T follicular helper cell (primary cell): Measurements from ENCODE around the gene SLIT3.

Experiments used
- DNase-seq: peaks from one replicate; pipeline ENCODE4 v3.0.0-alpha.2; 2020; ENCODE audit warnings: low read depth

Gene SLIT3

GRCh38 chr5:168889039-168889438 lies 411.9 kb downstream of the SLIT3 start:
- DNase-seq, result no peak

- no peak for DNase-seq
Measured at GRCh38 chr5:168887931-168888330, 413.0 kb downstream of the SLIT3 start.

GRCh38 chr5:168886157-168886556 lies 414.8 kb downstream of the SLIT3 start:
- DNase-seq, result no peak

GRCh38 chr5:168885324-168886120 lies 415.4 kb downstream of the SLIT3 start:
- DNase-seq, result no peak

- no peak for DNase-seq
Measured at GRCh38 chr5:168883991-168884390, 416.9 kb downstream of the SLIT3 start.

- no peak for DNase-seq
Measured at GRCh38 chr5:168883281-168883741, 417.6 kb downstream of the SLIT3 start.

- no peak for DNase-seq
Measured at GRCh38 chr5:168882283-168882682, 418.7 kb downstream of the SLIT3 start.

- DNase-seq, result no peak
Measured at GRCh38 chr5:168881427-168882149, 419.4 kb downstream of the SLIT3 start.

GRCh38 chr5:168879929-168880328 lies 421.0 kb downstream of the SLIT3 start:
- no peak for DNase-seq

- DNase-seq, result no peak
Measured at GRCh38 chr5:168879331-168879730, 421.6 kb downstream of the SLIT3 start.

- DNase-seq, result no peak
Measured at GRCh38 chr5:168878135-168878745, 422.7 kb downstream of the SLIT3 start.

- no peak for DNase-seq
Measured at GRCh38 chr5:168877132-168877892, 423.6 kb downstream of the SLIT3 start.

GRCh38 chr5:168876419-168876818 lies 424.5 kb downstream of the SLIT3 start:
- no peak for DNase-seq

- DNase-seq, result no peak
Measured at GRCh38 chr5:168875832-168876231, 425.1 kb downstream of the SLIT3 start.

- DNase-seq, result no peak
Measured at GRCh38 chr5:168874713-168875380, 426.1 kb downstream of the SLIT3 start.

- DNase-seq, result no peak
Measured at GRCh38 chr5:168872246-168872645, 428.7 kb downstream of the SLIT3 start.

GRCh38 chr5:168870910-168871309 lies 430.0 kb downstream of the SLIT3 start:
- DNase-seq, result no peak

GRCh38 chr5:168869615-168870227 lies 431.2 kb downstream of the SLIT3 start:
- no peak for DNase-seq

GRCh38 chr5:168867241-168867640 lies 433.7 kb downstream of the SLIT3 start:
- DNase-seq, result no peak

GRCh38 chr5:168865968-168866367 lies 435.0 kb downstream of the SLIT3 start:
- no peak for DNase-seq

- no peak for DNase-seq
Measured at GRCh38 chr5:168863021-168863420, 437.9 kb downstream of the SLIT3 start.
